Chondrocyte (in vitro differentiated cells): Measurements from ENCODE around the gene EPN2. TPM values are rescaled to one million over a fixed set of nuclear protein-coding genes. Genes with fewer than 3 reads are reported as not detected.

ENCODE experiments used
- DNase-seq: peaks from one replicate; pipeline ENCODE4 v3.0.0; 2021; ENCODE audit warnings: mixed read lengths, low spot score
- H3K27ac Mint-ChIP-seq: one replicate; pipeline ENCODE4 v1.8.0; 2021; ENCODE audit warnings: mild to moderate bottlenecking, moderate library complexity, mixed read lengths; ENCODE audit not compliant: unreplicated experiment
- H3K27me3 Mint-ChIP-seq: 2 replicates; pipeline ENCODE4 v1.8.0; 2021; ENCODE audit warnings: low read depth, mixed read lengths
- H3K36me3 Mint-ChIP-seq: 2 replicates; pipeline ENCODE4 v1.8.0; 2021; ENCODE audit warnings: low read depth, mixed read lengths
- H3K4me1 Mint-ChIP-seq: 2 replicates; pipeline ENCODE4 v1.8.0; 2021; ENCODE audit warnings: low read depth, mild to moderate bottlenecking, mixed read lengths
- H3K4me3 Mint-ChIP-seq: one replicate; pipeline ENCODE4 v1.8.0; 2021; ENCODE audit warnings: mild to moderate bottlenecking, moderate library complexity, mixed read lengths; ENCODE audit not compliant: unreplicated experiment
- H3K9me3 Mint-ChIP-seq: 2 replicates; pipeline ENCODE4 v1.8.0; 2021; ENCODE audit warnings: low read depth, mixed read lengths
- CTCF ChIP-seq: fragments of 200-600 bp; sonication (generic); IDR thresholded peaks from 2 replicates; pipeline ENCODE4 v1.5.0; 2021; ENCODE audit warnings: antibody characterized with exemption, mild to moderate bottlenecking, moderate library complexity
- total RNA-seq: library from RNA; stranded (reverse); gene quantifications from 3 replicates; pipeline ENCODE4 v1.2.1, GENCODE V29; 2021

The EPN2 gene
- total RNA-seq, 1 donor from 2014 or later, result 37.8 TPM

GRCh38 chr17:19250421-19251173 lies 13.4 kb downstream of the EPN2 start:
- Mint-ChIP-seq H3K4me3 (no peak overlapping the region), H3K27ac (no peak overlapping the region)

GRCh38 chr17:19253112-19253511 lies 15.9 kb downstream of the EPN2 start:
- Mint-ChIP-seq H3K9me3 (peaks cover 2% of the 10 kb centered on the region), H3K27me3 (no peaks in the 10 kb centered on the region), H3K36me3 (peaks cover 3% of the 10 kb centered on the region), H3K4me1 (peaks cover 21% of the 10 kb centered on the region), H3K27ac (no peak overlapping the region), H3K4me3 (no peak overlapping the region)
- TF ChIP-seq CTCF, result no peak
- DNase-seq, result no peak

More at GRCh38 chr17:19250421-19251173, 13.4 kb downstream of the EPN2 start:
- H3K27me3 Mint-ChIP-seq, result no peaks in the 10 kb centered on the region
- DNase-seq, result no peak
- peaks cover 2% of the 10 kb centered on the region for H3K9me3 Mint-ChIP-seq
- TF ChIP-seq CTCF, result no peak
- peaks cover 33% of the 10 kb centered on the region for H3K4me1 Mint-ChIP-seq
- peaks cover 3% of the 10 kb centered on the region for H3K36me3 Mint-ChIP-seq

- Mint-ChIP-seq H3K4me1 (peaks cover 7% of the 10 kb centered on the region), H3K9me3 (peaks cover 2% of the 10 kb centered on the region), H3K27ac (no peak overlapping the region), H3K36me3 (peaks cover 3% of the 10 kb centered on the region), H3K27me3 (no peaks in the 10 kb centered on the region), H3K4me3 (no peak overlapping the region)
- no peak for TF ChIP-seq CTCF
- no peak for DNase-seq
These were observed 17.5 kb downstream of the EPN2 start for GRCh38 chr17:19254651-19255050.

- no peak for DNase-seq
- H3K27me3 Mint-ChIP-seq, result no peaks in the 10 kb centered on the region
- H3K9me3 Mint-ChIP-seq, result peaks cover 2% of the 10 kb centered on the region
- no peak overlapping the region for H3K27ac Mint-ChIP-seq
- no peak for TF ChIP-seq CTCF
- peaks cover 4% of the 10 kb centered on the region for H3K4me1 Mint-ChIP-seq
- peaks cover 3% of the 10 kb centered on the region for H3K36me3 Mint-ChIP-seq
- H3K4me3 Mint-ChIP-seq, result no peak overlapping the region
These were observed 18.1 kb downstream of the EPN2 start for GRCh38 chr17:19255279-19255678.

- Mint-ChIP-seq H3K4me1 (peaks cover 22% of the 10 kb centered on the region), H3K36me3 (peaks cover 2% of the 10 kb centered on the region), H3K27ac (no peak overlapping the region), H3K4me3 (no peak overlapping the region), H3K9me3 (no peaks in the 10 kb centered on the region), H3K27me3 (no peaks in the 10 kb centered on the region)
- TF ChIP-seq CTCF, result no peak
- no peak for DNase-seq
These were observed 21.2 kb downstream of the EPN2 start for GRCh38 chr17:19258371-19258770.
